ENCODE data around the gene NMNAT3. TPM values are rescaled to one million over a fixed set of nuclear protein-coding genes. Genes with fewer than 3 reads are reported as not detected.

Gene NMNAT3
- total and polyA plus RNA-seq, 2 experiments from 2014 or later: 8.3 to 9.2 TPM

GRCh38 chr3:139620438-139620837, 57.3 kb downstream of the NMNAT3 start:
- no peak overlapping the region for H3K4me3 Mint-ChIP-seq
- TF ChIP-seq ZNF114 (CRISPR knock-in tag; IDR thresholded peaks at IDR 0.05): no peak
- TF ChIP-seq, protein P1, sequence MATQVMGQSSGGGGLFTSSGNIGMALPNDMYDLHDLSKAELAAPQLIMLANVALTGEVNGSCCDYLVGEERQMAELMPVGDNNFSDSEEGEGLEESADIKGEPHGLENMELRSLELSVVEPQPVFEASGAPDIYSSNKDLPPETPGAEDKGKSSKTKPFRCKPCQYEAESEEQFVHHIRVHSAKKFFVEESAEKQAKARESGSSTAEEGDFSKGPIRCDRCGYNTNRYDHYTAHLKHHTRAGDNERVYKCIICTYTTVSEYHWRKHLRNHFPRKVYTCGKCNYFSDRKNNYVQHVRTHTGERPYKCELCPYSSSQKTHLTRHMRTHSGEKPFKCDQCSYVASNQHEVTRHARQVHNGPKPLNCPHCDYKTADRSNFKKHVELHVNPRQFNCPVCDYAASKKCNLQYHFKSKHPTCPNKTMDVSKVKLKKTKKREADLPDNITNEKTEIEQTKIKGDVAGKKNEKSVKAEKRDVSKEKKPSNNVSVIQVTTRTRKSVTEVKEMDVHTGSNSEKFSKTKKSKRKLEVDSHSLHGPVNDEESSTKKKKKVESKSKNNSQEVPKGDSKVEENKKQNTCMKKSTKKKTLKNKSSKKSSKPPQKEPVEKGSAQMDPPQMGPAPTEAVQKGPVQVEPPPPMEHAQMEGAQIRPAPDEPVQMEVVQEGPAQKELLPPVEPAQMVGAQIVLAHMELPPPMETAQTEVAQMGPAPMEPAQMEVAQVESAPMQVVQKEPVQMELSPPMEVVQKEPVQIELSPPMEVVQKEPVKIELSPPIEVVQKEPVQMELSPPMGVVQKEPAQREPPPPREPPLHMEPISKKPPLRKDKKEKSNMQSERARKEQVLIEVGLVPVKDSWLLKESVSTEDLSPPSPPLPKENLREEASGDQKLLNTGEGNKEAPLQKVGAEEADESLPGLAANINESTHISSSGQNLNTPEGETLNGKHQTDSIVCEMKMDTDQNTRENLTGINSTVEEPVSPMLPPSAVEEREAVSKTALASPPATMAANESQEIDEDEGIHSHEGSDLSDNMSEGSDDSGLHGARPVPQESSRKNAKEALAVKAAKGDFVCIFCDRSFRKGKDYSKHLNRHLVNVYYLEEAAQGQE (IDR thresholded peaks at IDR 0.05; ENCODE audit: unreplicated experiment): no peak
- no peak for TF ChIP-seq NANOG (IDR thresholded peaks at IDR 0.05; ENCODE audit: borderline replicate concordance)
- no peak for TF ChIP-seq ZNF331 (CRISPR knock-in tag; IDR thresholded peaks at IDR 0.05; ENCODE audit: low read depth)
- no peak for TF ChIP-seq CTCF (conservative IDR thresholded peaks at IDR 0.05; ENCODE audit: low read depth in 2 of 2)
- TF ChIP-seq EZH2phosphoT487 (IDR thresholded peaks at IDR 0.05; ENCODE audit: unreplicated experiment): no peak
- TF ChIP-seq STAT1 (IDR thresholded peaks at IDR 0.05; ENCODE audit: unreplicated experiment): no peak
- TF ChIP-seq, protein P2, sequence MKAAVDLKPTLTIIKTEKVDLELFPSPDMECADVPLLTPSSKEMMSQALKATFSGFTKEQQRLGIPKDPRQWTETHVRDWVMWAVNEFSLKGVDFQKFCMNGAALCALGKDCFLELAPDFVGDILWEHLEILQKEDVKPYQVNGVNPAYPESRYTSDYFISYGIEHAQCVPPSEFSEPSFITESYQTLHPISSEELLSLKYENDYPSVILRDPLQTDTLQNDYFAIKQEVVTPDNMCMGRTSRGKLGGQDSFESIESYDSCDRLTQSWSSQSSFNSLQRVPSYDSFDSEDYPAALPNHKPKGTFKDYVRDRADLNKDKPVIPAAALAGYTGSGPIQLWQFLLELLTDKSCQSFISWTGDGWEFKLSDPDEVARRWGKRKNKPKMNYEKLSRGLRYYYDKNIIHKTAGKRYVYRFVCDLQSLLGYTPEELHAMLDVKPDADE (IDR thresholded peaks at IDR 0.05): no peak
- TF ChIP-seq POLR2AphosphoS5 (IDR thresholded peaks at IDR 0.05; ENCODE audit: low read depth): no peak
- DNase-seq (ENCODE audit: low spot score): no peak
- Histone ChIP-seq H2AFZ (no peak overlapping the region), H3K79me2 (replicated peaks; ENCODE audit: insufficient read depth) (no peaks in the 10 kb centered on the region), H3K36me3 (ENCODE audit: insufficient read depth) (no peaks in the 10 kb centered on the region), H3K27me3 (ENCODE audit: insufficient read depth) (no peaks in the 10 kb centered on the region), H3F3A (replicated peaks; ENCODE audit: low read depth) (no peaks in the 10 kb centered on the region), H3K4me3 (no peak overlapping the region), H3K9me2 (ENCODE audit: insufficient read depth) (0 out of 2 replicates have a peak, but pooled peaks cover 4% of the 10 kb centered on the region), H3K4me2 (no peak overlapping the region), H4K20me1 (replicated peaks; ENCODE audit: insufficient read depth) (no peaks in the 10 kb centered on the region), H3K27ac (ENCODE audit: low read depth) (no peak overlapping the region), H3K4me1 (ENCODE audit: insufficient read depth) (no peaks in the 10 kb centered on the region)
- H3K27ac Mint-ChIP-seq: no peak overlapping the region
- no peaks in the 10 kb centered on the region for H3K4me1 Mint-ChIP-seq
- ATAC-seq: no peak
- no peaks in the 10 kb centered on the region for H3K27me3 Mint-ChIP-seq (ENCODE audit: insufficient read depth, low read depth, poor library complexity)
- H3K36me3 Mint-ChIP-seq (ENCODE audit: low read depth): no peaks in the 10 kb centered on the region
- H3K9me3 Mint-ChIP-seq: no peaks in the 10 kb centered on the region

- no peak for DNase-seq (ENCODE audit: low spot score)
- H3K27ac ChIP-seq (ENCODE audit: low read depth): no peak overlapping the region
- H3K27me3 ChIP-seq (ENCODE audit: insufficient read depth): no peaks in the 10 kb centered on the region
- no peak overlapping the region for H3K27ac Mint-ChIP-seq
- no peaks in the 10 kb centered on the region for H3K79me2 ChIP-seq (replicated peaks; ENCODE audit: insufficient read depth)
- no peaks in the 10 kb centered on the region for H4K20me1 ChIP-seq (replicated peaks; ENCODE audit: insufficient read depth)
- H3K4me3 Mint-ChIP-seq: no peak overlapping the region
- no peak for TF ChIP-seq ZNF331 (CRISPR knock-in tag; IDR thresholded peaks at IDR 0.05; ENCODE audit: low read depth)
- TF ChIP-seq STAT1 (IDR thresholded peaks at IDR 0.05; ENCODE audit: unreplicated experiment): no peak
- no peak for TF ChIP-seq ZNF114 (CRISPR knock-in tag; IDR thresholded peaks at IDR 0.05)
- TF ChIP-seq, protein P1 (IDR thresholded peaks at IDR 0.05; ENCODE audit: unreplicated experiment): no peak
- H3K36me3 ChIP-seq (ENCODE audit: insufficient read depth): no peaks in the 10 kb centered on the region
- no peaks in the 10 kb centered on the region for H3K9me3 Mint-ChIP-seq
- no peaks in the 10 kb centered on the region for H3F3A ChIP-seq (replicated peaks; ENCODE audit: low read depth)
- H3K9me2 ChIP-seq (ENCODE audit: insufficient read depth): 0 out of 2 replicates have a peak, but pooled peaks cover 4% of the 10 kb centered on the region
- H3K4me1 Mint-ChIP-seq: no peaks in the 10 kb centered on the region
- no peaks in the 10 kb centered on the region for H3K4me1 ChIP-seq (ENCODE audit: insufficient read depth)
- no peak overlapping the region for H3K4me2 ChIP-seq
- no peak overlapping the region for H3K4me3 ChIP-seq
- H2AFZ ChIP-seq: no peak overlapping the region
- ATAC-seq: no peak
- no peaks in the 10 kb centered on the region for H3K36me3 Mint-ChIP-seq (ENCODE audit: low read depth)
- H3K27me3 Mint-ChIP-seq (ENCODE audit: insufficient read depth, low read depth, poor library complexity): no peaks in the 10 kb centered on the region
These were observed 58.3 kb downstream of the NMNAT3 start for GRCh38 chr3:139619484-139619883.

All from GM23338 (cell line).